CD1c-positive myeloid dendritic cell (primary cell): Measurements from ENCODE around the gene PACS2.

Experiments
- DNase-seq: peaks from one replicate; pipeline ENCODE4 v3.0.0-alpha.2; 2016; ENCODE audit errors: extremely low spot score

The PACS2 gene

DNA sequence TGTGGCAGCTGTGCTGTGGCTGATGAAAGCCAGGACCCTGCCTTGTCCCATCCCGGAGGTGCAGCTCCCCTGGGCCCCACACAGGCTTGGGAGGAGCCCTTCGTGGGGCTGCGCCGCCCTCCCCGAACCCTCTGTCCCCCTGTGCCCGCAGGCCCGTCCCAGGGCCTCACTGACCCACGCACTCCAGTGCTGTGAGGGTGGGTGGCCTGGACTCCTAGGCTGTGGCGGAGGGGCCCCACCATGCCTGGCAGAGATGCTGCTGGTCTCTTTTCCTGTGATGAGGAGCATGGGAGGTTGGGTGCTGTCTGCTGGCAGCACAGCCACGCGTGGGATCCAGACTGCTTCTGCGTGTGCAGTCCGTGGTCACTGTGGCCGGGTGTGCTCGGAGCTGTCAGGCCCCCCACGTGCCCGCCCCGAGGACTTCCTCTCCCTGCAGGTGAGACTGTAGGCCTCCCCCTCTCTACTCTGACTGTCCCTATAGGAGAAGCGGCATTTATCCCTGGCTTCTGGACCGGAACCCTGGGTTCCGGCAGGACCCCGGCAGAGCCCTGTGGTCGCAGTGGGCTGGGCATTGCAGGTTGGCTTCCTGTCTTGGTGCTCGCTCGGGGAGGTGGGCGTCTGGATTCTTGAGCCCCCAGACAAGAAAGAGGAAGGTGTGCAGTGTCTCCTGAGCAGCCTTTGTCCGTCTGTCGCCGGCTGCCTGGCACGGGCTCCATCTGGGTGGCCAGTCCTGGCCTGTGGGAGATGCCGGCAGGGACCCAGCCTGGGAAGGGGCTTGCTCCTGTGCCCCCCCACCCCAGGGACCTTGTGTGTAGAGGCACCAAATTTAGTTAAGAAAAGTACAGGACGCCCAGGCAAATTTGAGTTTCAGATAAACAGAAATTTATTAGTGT, 107.4 kb downstream of the PACS2 start:
- peak; percentile 6 for DNase-seq

DNA sequence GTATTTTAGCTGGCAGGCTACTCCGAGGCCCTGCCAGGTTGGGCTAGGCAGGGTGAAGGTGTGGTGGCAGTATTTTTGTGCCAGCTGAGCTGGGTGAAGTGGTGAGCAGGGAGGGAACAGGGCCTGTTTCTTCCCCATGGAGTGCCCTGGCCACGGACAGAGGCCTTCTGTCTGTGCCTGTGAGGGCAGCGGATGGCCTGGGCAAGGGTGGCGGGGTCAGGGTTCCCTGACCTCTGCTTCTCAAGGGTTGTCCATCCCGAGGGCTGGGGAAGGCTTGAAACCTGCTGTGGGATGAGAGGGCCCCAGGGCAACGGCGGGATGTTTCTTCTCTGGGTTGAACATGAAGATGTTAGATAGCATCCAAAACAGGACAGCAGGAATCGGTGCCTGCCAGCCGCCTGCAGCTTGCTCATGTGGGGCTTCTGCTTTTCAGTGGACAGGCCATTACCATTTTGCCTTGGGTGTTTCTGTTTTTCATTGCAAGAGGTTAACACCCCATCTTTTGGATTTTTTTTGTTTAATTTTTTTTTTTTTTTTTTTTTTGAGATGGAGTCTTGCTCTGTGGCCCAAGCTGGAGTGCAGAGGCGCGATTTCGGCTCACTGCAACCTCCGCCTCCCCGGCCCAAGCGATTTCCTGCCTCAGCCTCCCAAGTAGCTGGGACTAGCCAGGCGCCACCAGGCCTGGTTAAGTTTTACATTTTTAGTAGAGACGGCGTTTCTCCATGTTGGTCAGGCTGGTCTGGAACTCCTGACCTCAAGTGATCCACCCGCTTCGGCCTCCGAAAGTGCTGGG, 108.3 kb downstream of the PACS2 start:
- no peak for DNase-seq

DNA sequence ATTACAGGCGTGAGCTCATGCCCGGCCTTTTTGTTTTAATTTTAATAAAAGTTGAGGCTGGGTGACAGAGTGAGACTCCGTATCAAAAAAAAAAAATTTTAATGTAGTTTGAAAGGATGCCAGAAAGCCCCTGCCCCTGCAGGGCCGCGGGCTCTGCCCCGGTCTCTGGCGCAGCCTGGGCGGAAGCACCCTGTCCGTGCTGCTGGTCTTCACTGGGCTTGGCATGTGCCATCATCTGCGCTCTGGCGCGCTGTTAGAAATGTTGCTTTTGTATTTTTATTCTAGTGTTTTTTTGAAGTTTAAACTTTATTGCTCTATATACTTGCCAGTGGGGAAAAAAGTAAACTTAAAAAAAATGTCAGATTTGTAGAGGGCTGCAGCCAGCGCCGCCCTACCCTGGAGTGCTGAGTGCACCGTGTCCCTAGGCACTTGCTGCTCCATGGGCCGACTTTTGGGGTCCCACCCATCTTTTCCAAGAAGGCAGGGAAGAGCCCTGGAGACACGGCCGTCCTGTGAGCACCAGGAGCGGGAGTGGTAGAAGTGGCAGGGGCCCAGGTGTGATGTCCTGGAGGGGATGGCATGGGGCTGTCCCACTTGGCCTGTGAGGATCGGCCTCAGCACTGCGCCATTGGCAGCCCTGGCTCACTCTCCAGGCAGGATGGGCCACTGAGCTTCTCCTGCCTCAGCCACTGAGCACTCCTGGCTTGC, 109.1 kb downstream of the PACS2 start:
- no peak for DNase-seq

DNA sequence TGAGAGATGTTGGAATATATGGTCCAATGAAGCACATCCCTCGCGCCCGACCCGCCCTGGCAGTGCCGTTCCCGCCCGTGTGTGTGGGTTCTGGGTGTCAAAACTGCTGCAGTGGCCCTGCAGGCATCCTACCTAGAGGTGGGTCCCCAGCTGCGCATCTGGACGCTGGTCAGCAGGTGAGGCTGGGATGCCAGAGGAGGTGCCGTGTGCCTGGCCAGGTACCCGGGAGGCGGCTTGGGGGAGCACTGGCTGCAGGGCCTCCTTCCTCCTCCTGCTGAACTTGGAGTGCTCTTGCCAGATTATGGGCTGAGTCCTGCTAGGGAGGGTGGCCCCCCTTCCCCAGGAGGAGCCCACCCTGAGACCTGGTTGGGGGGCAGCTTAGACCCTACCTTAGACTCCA, 110.3 kb downstream of the PACS2 start:
- DNase-seq, result no peak

DNA sequence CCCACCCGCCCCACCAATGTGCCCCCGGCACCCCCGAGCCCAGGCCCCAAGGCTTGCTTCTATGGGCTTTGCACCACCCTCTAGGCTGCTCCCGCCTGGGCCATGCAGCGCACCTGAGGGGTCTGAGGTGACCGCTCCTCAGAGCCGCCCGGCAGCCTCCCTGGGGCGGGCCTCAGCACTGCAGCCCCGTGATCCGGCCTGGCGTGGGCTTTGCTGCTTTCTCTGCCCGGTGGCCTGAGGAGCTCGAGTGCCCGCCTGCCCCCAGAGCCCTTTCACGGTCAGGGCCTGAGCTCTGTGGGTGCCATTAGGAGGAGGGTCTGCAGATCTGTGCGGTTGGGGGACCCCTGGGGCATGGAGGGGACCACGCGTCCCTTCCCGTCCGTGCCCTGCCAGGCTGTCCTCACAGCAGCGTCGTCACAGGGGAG, 111.3 kb downstream of the PACS2 start:
- DNase-seq, result no peak

DNA sequence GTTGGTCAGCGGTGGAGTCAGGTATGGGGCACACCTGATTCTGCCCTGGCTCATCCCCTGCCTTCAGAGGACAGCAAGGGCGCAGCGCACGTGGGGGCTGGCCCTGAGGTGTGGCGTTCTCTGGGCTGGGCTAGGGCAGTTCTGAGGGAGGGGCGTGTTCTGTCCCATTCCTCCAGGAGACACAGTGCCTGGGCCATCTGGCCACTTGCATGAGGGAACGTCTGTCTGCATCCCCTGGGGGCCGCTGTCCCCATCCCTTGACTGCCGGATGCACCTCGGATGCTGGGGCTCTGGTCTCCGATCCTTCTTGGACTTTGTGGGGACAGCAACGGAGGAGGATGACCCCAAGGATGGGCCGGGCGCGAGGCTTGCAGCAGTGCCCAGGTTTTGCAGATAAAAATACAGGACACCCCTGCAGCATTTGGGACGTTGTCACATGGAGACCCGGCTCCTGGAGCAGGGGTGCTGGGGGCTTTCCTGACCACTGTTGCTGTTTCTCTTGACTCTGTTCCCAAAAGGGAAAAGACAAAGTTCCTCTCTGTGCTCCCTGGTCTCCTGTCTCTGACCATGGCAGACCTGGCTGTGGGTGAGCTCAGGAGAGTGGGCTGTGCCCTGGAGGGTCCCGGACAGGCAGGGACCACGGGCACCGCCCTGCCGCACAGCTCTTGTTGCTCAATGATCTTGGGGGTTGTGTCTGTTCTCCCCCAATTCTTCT, 112.0 kb downstream of the PACS2 start:
- no peak for DNase-seq

DNA sequence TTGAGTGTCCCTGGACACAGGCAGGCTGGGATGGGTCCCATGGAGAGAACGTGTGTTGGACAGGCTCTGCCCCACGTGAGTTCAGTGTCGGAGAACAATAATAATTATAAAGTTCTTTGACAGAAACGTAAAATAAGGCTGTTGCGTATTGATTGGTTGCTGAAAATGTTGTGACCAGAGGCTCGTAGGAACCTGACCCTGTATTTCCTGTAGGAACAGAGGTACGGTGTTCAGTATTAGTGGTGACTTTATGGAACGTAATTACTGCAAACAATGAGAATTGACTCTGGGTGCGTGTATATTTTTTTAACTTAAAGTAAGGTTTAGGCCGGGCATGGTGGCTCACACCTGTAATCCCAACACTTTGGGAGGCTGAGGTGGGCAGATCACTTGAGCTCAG, 112.9 kb downstream of the PACS2 start:
- no peak for DNase-seq

DNA sequence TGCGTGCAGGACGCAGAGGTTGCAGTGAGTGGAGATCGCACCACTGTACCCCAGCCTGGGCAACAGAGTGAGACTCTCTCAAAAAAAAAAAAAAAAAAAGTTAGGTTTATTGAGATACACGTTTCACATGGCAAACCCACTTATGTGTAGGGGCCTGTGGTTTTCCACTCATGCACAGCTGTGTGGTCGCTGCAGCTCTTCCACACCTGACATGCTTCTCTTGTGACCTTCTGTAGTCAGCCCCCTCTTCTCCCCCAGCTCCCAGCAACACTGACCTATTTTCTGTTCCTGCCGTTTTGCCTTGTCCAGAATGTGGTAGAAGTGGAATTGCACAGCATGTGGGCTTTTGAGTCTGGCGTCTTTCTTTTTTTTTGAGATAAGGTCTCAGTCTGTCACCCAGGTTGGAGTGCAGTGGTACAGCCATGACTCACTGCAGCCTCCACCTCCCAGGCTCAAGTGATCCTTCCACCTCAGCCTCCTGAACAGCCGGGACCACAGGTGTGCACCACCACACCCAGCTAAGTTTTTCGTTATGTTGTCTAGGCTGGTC, 113.5 kb downstream of the PACS2 start:
- no peak for DNase-seq

DNA sequence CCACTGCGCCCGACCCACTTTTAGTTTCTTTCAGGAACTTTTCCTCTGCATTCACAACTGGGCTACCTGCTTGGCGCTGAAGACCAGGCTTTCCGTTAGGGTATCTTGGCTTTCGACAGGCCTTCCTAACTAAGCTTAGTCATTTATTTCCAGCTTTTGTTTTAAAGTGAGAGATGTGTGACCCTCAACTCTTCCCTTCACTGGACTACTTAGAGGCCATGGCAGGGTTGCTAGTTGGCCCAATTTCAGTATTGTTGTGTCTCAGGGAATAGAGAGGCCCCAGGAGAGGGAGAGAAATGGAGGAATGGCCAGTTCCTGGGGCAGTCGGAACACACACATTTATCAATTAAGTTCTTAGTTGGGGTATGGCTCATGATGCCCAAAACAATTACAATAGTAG, 115.5 kb downstream of the PACS2 start:
- DNase-seq, result no peak

DNA sequence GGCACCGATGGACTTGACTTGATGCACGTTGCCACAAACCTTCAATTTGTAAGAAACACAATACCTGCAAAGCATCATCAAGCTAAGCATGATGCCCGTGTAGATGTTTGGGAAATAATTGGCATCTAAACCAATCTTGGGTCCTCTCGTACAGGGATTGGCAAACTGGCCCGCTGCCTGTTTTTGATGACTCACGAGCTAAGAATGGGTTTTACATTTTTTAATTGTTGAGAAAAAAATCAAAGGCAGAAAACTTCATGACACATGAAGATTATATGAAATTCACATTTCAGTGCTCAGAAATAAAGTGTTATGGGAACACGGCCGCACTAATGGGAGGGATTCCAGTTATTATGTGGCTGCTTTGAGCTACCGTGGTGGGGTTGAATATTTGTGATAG, 116.0 kb downstream of the PACS2 start:
- no peak for DNase-seq

DNA sequence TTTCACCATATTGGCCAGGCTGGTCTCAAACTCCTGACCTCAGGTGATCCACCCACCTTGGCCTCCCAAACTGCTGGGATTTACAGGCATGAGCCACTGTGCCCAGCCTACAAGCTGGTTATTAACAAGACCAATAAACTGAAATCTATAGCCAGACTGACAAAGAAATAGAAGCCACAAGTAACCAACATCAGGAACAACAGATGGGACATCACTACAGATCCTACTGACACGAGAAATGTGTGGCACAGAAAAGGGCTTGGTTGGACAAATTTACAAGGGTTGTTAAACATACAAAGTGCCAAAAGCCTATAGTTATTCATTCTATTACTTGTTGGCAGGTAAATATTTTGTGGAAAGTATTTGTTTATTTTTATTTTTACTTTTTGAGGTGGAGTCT, 116.7 kb downstream of the PACS2 start:
- DNase-seq, result no peak

DNA sequence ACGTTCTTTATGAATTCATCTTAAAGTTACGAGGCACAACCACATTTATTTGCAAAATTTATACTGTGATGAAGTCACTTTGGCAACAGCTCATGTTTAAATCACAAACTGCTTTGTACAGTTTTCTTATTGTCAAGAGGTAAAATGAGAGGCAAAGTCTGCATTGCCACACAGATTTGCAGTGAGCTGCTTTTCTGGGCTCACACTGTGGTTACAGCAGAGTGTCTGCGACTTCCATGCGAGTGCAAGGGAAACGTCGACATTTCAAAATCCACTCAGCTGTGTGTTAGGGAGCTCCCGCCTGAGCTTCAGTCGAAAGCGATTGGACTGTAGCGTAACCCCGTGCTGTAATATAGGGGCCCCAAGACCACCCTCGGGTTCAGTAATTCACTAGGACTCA, 118.1 kb downstream of the PACS2 start:
- no peak for DNase-seq

DNA sequence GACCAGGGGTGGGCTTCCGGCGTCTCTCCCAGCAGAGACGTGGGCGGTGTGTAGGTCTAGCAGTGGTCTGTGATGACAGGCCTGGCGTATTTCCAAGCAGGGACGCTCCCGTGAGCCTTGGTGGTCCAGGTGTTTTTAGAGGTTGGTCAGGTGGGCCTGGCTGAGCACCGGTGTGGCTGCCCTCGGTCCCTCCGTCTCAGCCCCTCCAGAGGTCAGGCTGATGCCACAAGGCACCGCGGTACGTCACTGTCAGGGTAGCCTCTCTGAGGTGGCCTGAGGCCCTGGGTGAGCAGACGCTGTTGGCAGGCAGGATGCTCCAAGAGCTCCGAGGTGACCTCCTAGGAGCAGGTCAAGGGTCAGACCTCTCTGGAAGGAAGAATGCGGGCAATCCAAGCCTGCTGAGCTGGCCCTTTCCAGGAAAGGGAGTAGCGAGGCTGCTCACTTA, 118.6 kb downstream of the PACS2 start:
- no peak for DNase-seq

DNA sequence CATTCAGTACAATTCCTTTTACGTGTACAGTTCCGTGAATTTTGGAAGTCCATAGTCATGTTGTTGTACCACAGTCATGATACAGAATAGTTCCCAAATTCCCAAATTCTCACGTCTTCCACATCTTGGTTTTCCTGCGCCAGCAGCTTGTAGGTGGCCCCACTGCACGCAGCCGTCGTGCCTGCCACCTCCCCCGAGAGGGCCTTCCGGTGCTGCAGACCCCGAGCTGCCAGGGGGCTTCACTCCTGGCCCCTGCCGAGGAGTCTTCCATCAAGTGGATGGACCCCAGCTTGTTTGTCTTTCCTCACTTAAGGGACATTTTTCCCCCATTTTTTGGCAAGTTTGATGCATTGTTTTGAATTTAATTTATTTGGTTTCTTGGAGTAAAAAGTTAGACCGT, 121.9 kb downstream of the PACS2 start:
- DNase-seq, result no peak

DNA sequence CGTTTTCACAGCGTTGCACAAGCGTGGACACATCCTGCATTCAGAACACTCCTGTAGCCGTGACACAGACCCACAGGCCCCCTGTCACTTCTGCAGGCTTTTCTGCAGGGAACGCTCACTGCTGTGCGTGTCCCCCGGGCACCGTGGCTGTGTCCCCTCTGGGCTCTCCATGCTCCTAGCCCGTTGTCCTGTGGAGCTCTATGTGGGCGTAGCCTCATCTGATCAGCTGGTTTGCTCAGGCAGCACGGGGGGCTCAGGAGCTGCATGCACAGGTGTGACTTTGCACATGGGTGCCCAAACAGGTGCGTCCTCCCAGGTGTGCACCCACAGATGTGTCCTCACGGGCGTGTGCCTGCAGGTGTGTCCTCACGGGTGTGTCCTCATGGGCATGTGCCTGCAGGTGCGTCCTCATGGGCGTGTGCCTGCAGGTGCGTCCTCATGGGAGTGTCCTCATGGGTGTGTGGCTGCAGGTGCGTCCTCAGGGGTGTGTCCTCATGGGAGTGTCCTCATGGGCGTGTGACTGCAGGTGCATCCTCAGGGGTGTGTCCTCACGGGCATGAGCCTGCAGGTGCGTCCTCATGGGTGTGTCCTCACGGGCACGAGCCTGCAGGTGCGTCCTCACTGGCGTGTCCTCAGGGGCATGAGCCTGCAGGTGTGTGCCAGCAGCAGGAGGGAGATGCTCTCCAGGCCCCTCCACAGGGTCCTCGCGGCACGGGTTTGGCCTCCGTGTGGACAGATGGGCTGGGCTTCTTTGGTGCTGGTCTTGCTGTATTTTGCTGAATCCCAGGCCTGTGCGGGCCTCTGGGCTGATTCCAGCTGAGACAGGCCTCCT, 122.6 kb downstream of the PACS2 start:
- DNase-seq, result no peak

DNA sequence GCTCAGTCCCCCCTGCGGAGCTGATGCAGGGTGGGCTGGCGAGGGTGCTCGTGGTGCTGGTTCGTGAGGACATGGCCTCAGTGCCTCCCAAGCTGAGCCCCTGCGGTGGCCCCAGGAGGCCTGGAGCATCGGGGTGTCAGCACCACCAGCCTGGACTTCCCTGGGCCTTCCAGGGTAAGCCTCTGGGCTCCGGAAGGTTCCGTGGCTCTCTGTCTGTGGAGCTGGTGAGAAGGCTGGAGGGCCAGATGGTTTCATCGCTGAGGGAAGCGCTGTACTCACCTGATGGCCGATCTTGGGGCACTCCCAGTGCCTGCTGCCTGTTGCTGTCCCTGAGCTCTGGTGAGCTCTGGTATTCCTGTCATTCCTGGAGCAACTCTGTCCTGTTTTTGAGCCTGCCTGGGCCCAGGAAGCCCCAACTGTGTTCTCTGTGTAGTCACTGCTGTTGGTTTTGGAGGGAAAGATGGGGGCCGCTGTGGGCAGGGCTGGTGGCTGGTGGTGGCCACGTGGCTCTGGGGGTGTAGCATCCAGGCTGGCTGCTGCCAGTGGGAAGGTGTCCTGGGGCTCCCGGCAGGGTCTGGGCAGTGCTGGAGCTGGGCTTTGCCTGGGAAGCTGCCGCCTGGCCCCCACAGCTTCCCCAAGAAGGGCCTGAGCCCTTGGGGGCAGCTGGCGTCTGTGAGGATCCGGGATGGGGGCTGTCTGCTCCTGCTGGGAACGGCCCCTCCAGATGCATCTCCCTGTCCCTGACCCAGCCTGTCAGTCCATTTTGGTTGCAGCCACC, 123.4 kb downstream of the PACS2 start:
- DNase-seq, result no peak

DNA sequence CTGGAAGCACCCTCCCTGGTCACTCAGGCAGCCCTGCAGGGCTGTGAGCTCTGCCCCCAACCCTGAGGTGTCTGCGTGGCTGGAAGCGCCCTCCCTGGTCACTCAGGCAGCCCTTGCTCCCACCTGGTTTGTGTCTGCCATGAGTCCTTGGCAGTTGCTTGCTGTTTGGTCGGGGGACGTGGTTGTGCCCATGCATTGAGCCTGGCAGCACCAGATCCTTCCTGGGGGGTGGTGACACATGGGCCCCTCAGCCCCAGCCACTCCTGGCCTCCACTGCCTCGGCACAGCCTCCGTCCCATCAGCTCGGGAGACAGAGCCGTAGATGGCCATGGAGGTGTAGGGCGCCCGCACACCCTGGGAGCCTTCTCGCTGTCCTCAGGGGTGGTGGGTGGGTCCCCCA, 124.6 kb downstream of the PACS2 start:
- no peak for DNase-seq

DNA sequence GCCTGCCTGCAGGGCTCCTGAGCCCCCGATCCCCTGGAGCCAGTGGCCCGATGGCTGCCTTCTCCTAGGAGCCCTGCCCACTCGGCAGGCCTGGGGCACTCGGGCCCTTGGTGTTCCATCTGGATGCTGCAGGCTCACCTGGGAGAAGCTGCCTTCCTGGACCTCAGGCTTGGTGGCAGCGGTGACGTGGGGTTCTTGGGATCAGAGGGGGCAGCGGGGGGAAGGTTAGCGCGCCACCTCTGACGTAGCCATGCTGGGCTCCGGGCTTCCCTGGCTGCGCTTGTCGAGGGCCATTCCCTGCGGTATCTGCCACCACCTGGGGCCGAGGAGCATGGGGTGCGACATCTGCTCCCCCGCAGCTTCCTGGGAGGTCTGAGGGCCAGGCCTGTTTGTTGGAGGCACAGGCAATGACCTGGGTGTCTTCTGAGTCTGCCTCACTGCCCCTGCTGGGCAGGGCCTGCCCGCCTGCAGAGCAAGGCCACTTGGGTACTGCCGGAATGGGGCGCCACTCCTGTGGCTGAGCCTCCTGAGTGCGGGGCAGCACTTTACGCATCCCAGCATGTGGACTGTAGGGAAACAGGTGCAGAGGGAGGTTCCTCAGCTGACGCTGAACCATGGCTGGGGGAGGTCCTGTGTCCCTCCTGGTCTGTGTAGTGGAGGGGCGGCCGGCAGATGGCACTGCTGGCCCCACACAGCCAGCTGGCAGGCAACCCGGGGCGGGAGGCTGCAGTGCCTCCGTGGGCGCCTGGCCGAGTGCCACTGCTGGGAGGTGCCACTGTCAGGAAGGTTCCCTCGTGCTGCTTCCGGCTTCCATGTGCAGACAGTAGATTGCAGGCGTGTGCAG, 125.4 kb downstream of the PACS2 start:
- no peak for DNase-seq

DNA sequence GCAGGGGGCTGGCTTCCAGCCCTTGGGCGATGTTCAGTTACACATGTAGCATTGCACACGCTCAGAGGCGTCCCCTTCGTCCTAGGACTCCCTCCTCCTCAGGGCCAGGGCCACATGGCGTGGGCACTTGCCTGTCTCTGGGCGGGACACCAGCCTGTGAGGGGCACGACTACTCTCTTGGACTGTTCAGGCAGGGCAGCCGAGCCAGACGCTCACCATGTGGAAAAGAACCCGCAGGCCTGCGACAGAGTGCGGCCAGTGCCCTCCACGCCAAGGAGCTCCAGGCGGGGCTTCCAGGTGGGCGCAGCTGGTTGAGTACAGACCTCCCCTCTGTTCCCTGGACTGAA, 126.0 kb downstream of the PACS2 start:
- no peak for DNase-seq
